Measurements from ENCODE around the gene KCNK18.

Gene KCNK18

GRCh38 chr10:117259279-117259678, 62.0 kb downstream of the KCNK18 start:
- Histone ChIP-seq H3K9me3 (ENCODE audit: control insufficient read depth in 1 of 2, low read length in 2 of 2) (no peaks in the 10 kb centered on the region), H3K4me1 (ENCODE audit: control insufficient read depth in 1 of 2, insufficient read depth in 2 of 2, low read length in 2 of 2) (peaks cover 0 to 6% of the 10 kb centered on the region in 2 donors), H3K36me3 (ENCODE audit: control insufficient read depth in 1 of 2, insufficient read depth in 2 of 2, low read length in 2 of 2) (no peaks in the 10 kb centered on the region), H3K27ac (ENCODE audit: low read depth, low read length) (no peak overlapping the region), H3K4me3 (ENCODE audit: low read depth in 1 of 2, low read length in 2 of 2) (no peak overlapping the region), H3K27me3 (ENCODE audit: control insufficient read depth in 1 of 2, insufficient read depth in 2 of 2, low read length in 2 of 2) (peaks cover 3 to 8% of the 10 kb centered on the region in 2 donors), H3K9ac (ENCODE audit: low read depth in 1 of 2, low read length in 2 of 2) (no peak overlapping the region)

All from duodenal mucosa (tissue), 2 donors.